Measurements from ENCODE around the gene MRPL17. TPM values are rescaled to one million over a fixed set of nuclear protein-coding genes. Genes with fewer than 3 reads are reported as not detected.

The MRPL17 gene
- total and polyA plus RNA-seq, 2 of the 13 experiments (the other 11 are each of a cell fraction or from before 2014, with no cell fraction given) = 59.4 to 90.0 TPM

DNA sequence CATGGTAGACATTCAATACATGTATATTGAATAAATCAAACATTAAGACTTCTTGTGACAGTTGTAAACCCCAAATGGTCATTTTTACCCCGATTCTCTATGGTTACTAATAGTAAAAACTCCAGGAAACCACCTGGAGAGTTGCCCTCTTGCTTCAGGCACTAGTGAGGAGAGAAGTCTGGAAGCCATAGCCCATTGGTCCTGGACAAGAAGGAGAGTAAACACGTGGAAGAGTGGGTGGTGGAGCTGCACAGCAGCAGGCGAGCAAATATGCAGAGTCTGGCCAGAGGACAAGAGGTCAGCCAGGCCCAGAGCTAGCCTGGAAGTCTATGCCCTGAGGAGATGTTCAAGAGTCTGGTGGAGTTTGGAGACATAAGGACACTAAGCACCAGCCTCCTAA, 45.3 kb downstream of the MRPL17 start (continued):
- TF ChIP-seq ZNF276 (CRISPR knock-in tag; IDR thresholded peaks at IDR 0.05; ENCODE audit: low read depth) (no peak), KMT2A (CRISPR knock-in tag; IDR thresholded peaks at IDR 0.05) (no peak), ZBTB14 (CRISPR knock-in tag; IDR thresholded peaks at IDR 0.05) (no peak), NR2F6 (IDR thresholded peaks at IDR 0.05) (0 out of 2 replicates have a peak, but pooled peaks have one; percentile 36), NR2F6 (CRISPR knock-in tag; IDR thresholded peaks at IDR 0.05) (0 out of 2 replicates have a peak, but pooled peaks have one; percentile 45), YEATS4 (CRISPR knock-in tag; IDR thresholded peaks at IDR 0.05; ENCODE audit: borderline replicate concordance) (no peak), ZNF451 (CRISPR knock-in tag; IDR thresholded peaks at IDR 0.05) (no peak), NR2F1 (CRISPR knock-in tag; IDR thresholded peaks at IDR 0.05) (peak in 1 of 2 experiments; percentile 41; a peak in 1 of 4 replicates), RBAK (CRISPR knock-in tag; IDR thresholded peaks at IDR 0.05) (no peak), FOXA1 (IDR thresholded peaks at IDR 0.05) (no peak), FOXA1 (CRISPR knock-in tag; IDR thresholded peaks at IDR 0.05) (peak; percentile 47; the same call in 1 of the 2 replicates), EHMT2 (IDR thresholded peaks at IDR 0.05; ENCODE audit: borderline replicate concordance, low read depth, low read length) (no peak), ZHX2 (IDR thresholded peaks at IDR 0.05; ENCODE audit: low read depth) (no peak), ZHX2 (CRISPR knock-in tag; IDR thresholded peaks at IDR 0.05; ENCODE audit: borderline replicate concordance) (no peak), RARA (CRISPR knock-in tag; IDR thresholded peaks at IDR 0.05) (peak; percentile 56; the same call in 1 of the 2 replicates), TEAD3 (CRISPR knock-in tag; optimal IDR thresholded peaks at IDR 0.05; ENCODE audit: borderline replicate concordance) (no peak)
- TF ChIP-seq, protein P1, sequence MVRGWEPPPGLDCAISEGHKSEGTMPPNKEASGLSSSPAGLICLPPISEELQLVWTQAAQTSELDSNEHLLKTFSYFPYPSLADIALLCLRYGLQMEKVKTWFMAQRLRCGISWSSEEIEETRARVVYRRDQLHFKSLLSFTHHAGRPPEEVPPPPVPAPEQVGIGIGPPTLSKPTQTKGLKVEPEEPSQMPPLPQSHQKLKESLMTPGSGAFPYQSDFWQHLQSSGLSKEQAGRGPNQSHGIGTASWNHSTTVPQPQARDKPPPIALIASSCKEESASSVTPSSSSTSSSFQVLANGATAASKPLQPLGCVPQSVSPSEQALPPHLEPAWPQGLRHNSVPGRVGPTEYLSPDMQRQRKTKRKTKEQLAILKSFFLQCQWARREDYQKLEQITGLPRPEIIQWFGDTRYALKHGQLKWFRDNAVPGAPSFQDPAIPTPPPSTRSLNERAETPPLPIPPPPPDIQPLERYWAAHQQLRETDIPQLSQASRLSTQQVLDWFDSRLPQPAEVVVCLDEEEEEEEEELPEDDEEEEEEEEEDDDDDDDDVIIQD (CRISPR knock-in tag; IDR thresholded peaks at IDR 0.05; ENCODE audit: low read depth) = no peak

Data from HepG2 (cell line).